Measurements from ENCODE around the gene VWC2L.

VWC2L gene

DNA sequence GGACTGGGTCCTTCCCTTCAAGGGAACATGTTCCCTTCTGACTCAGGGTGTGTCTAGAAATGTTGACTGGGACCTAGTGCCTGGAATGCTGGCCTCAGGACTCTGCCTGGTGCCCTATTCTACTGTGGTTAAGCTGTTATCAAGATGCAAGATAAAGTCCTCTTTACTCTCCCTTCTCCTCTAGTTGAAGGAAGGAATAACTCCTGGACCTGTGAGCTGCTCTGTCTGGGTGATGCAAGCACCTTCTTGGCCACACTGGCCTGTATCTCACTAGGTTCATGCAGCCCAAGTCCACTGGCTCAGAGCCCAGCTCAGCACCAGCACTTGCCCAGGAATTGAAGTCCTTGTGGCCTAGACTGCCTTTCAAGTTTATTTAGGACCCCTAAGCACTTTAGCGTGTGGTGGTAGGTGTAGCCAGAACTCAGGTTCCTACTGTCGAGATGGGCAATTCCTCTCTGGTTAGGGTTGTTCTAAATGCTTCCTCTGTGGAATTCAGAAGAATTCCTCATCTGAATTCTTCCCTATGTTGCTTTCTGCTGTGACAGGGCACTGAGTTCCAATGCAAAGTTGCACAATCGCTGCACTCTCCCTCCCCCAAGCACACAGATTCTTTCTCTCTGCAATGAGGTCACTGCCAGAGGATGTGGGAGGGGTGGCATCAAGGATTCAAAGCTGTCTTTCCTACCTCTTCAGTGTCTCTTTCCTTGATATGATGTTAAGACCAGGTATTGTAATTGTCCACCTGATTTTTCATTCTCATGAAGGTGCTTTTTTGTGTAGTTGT is 54.7 kb downstream of the VWC2L start:
- DNase-seq = no peak

DNA sequence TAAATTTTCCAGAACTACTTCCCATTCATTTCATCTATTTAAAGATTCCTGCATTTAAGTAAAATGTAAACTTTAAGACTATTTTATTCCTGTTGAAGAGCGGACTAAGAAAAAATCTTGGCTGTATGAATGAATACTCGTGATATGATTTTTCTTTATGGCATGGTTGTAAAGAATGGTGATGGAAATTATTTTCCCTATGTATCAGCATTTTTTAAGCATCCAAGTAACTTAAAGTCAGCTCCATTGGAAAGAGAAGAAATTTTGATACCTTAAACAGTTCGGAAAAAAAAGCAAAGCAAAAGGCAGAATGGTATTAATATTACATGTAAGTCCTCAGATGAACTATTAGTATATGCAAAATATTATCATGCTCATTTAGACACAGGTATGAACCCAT is 58.9 kb downstream of the VWC2L start:
- no peak for DNase-seq

DNA sequence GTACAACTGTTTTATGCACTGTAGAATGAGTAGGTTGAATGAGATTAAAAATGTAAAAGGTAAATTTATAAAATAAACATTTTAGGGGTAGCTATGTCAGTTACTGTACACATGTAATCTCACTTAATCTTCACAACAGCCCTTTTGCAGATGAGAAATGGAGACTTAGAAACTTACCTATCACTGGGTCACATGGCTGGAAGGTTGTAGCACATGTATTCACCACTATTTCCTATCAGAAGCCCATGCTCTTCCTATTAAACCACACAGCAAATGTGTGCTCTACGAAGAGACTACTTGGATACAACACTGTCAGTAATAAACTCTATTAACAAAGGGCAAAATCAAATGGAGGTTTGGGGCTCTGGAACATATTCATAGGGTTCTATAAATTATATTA is 60.5 kb downstream of the VWC2L start:
- no peak for DNase-seq

DNA sequence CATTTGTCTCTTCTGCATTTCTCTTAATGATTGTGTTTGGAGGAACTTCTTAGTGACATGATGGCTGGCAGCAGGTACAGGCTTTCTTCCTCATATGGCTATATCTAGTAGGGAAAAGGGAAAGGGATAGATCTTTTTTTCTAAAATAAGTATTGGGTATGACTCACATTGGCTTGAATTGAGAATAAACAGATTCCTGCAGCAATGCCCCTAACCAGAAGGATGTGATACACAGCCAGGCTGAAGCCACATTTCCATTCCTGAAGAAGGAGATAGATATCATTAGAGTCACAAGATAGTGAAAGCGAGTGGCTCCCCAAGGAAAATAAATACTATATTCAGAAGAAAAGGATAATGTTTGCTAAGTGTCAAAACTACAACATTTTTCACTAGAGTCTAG is 61.1 kb downstream of the VWC2L start:
- no peak for DNase-seq

DNA sequence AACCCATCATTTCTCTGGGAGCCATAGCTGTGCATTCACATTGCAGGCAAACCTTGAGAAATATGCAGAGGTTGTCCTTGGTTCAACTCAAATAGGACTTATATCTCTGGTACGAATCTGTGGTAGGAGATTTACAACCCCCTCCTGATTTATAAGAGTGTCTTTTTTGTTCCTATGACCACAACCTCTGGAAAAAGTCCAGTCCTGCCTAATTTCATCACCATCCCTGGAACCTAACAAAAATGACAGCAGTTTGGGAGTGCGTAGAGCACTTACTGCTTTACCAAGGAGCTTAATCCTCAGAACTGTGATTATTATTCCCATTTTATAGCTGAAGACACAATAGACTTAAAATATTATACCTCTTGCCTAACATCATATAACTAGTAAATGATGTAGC is 66.5 kb downstream of the VWC2L start:
- no peak for DNase-seq

DNA sequence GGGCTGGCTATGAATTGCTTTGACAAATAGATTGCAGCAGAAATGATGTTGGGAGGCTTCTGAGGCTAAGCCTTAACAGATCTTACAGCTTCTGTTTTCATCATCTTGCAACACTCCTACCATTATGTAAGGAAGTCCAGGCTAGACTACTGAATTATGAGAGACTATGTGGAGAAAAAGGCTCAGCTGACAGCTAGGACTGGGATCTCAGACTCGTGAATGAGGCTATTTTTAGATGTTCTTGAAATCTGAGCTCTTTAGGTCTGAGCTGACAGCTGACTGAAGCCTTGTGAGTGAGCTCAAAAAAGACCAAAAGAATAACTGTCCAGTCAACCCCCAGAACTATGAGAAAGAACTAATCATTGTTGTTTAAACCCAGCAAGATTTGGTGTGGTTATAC is 70.3 kb downstream of the VWC2L start:
- peak in 9 of 56 donors; percentile 2 to 41 (median 15) for DNase-seq

DNA sequence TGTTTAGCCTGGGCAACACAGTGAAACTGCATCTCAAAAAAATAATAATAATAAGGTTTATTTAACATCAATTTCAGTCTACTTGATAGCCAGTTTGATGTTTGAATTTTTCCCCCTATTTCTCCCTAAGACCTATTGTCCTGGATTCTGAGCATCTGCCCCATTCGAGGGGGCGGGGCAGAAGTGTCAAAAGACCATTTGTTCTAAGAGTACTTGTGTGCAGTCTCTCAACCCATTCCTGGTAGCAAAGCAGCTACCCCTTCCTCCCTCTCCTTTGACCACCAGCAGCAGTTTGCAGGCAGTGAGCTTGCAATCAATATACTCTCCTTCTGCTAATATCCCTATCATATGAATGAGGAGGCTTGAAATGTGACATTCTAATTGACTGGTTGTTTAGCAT is 71.9 kb downstream of the VWC2L start:
- DNase-seq = peak in 13 of 56 donors; percentile 1 to 41 (median 15)

DNA sequence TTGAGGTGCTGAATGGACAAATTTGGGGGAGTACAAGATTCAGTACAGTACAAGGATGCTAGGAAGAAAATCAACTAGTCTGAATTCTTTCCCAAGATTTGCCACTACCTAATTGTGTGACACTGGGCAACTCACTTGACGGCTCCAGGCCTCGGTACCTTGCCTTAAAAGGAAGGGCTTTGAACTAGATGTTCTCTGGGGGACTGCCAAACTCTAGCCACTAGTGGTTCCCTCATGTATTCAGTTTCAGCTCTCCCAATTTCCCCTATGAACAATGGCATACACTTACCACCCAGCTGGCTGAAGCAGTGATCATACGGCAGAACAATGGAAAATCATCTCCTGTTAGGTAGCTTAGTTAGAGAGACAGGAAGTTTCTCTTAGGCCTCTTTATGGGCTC is 73.4 kb downstream of the VWC2L start:
- peak in 5 of 56 donors; percentile 1 to 16 (median 5) for DNase-seq

DNA sequence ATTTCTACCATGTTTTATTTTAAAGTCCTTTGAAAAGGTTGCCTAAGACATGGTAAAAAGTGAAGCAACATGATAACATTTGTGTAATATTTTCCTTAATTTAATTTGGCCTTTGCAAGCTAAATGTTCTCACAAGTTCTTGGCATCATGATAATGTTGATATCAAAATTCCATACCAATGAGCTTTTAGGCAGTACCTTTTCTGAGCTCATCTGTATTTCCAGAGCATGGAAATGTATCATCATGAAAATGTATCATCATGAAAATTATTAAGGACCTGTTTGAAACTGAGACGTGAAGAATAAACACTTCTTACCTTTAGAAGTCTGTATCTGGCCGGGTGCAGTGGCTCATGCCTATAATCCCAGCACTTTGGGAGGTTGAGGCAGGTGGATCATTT is 73.8 kb downstream of the VWC2L start:
- no peak for DNase-seq

DNA sequence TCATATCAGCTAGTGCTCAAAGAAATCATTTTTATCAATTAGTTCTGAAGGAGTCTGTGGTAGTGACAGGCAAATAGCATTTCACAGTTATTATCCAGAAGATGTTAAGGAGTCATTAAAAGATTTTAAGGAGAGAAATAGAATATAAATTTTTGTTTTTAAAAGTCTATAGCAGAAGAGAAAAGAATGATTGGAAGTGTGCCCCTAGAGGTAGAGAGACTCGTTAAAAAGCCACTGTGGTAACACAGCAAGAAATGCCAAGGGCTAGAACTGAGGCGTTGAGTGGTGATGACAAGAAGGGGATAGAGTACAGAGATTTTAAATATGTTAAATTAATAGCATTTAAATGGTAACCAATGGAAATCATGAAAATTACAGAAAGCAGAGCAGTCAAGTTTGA is 78.3 kb downstream of the VWC2L start:
- no peak for DNase-seq

DNA sequence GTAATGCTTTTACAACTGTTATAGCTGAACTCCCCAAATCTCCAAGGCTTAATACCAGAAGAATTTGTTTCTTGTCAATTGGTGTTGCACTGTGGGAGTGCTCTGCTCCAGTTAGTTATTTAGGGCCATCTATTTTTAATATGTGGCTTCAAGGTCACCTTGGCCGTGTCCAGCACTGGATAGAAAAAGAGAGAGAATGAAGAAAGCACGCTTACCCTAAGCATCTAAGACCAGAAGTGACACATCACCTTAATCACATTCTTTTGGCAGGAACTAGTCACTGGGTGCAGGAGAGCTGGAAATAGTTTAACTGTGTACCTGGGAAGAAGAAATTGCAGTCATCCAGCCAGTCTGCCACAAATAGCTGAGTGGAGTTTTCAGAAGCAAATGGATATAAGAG is 78.8 kb downstream of the VWC2L start:
- no peak for DNase-seq

DNA sequence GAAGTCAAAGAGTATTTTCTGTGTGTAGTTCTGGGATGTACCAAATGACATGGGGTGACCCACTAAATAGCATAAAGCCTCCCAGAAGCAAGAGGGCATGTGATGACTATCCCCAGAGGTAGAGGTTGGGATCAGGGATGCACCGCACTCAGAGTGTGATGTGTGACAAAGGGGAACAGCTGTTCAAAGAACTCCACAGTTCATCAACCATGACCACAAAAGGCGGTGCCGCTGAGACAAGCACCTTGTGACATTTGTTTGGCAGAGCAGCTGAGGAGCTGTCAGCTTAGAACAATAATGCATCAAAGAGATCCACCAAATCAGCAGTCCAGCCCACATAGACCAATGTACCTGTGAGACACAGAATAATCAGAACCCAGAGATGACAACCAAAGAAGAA is 81.3 kb downstream of the VWC2L start:
- no peak for DNase-seq

DNA sequence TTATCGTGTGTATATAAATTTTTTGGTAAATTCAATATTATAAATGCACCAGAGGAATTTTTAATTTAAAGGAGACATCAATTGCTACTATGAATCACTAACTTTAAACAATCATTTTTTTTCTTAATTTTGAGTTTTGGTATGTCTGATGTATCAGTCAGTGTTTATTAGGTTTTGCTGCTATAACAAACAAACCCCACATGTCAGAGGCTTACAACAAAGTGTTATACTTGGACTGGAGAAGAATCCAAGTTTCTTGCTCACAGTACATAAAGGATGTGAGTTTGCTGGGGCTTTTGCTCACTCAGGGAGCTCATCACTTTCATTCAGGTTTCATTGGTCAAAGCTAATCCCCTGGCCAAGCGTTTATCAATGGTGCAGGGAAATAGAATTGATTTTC is 81.8 kb downstream of the VWC2L start:
- DNase-seq = no peak

DNA sequence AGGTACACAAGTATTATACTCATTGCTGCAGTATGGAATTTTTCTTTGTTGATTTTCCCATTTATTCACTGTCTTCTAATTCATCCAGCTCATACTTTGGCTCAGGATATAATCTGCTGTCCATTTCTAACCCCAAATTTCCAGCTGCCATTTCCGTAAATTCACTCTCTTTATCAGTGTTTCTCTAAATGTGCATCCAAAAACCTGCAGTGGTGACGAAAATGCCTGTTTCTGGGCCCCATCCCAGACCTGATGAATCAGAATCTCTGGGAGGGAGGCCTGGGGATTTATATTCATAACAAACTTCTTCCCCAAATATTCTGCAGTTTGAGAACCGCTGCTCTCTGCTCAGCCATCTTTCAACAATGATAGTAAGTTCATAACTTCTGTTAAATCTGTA is 86.6 kb downstream of the VWC2L start:
- DNase-seq = no peak

DNA sequence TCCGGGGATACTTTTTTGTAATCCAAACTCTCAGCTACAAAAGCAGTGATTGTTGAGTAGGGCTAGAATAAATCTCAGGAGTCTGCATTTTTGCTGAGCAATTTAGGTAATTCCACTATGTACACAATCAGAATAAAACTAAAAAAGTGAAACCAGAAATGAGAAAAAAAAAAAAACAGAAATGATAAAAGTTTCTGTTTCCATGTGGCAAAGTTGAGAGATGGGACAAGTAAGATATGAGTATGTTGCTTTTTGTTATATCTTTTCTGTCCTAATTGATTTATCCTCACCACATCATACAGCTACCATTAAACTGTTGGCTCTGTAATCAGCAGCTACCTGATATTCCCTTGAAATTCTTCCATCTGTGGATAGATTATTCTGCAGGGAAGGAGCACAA is 92.7 kb downstream of the VWC2L start:
- no peak for DNase-seq

DNA sequence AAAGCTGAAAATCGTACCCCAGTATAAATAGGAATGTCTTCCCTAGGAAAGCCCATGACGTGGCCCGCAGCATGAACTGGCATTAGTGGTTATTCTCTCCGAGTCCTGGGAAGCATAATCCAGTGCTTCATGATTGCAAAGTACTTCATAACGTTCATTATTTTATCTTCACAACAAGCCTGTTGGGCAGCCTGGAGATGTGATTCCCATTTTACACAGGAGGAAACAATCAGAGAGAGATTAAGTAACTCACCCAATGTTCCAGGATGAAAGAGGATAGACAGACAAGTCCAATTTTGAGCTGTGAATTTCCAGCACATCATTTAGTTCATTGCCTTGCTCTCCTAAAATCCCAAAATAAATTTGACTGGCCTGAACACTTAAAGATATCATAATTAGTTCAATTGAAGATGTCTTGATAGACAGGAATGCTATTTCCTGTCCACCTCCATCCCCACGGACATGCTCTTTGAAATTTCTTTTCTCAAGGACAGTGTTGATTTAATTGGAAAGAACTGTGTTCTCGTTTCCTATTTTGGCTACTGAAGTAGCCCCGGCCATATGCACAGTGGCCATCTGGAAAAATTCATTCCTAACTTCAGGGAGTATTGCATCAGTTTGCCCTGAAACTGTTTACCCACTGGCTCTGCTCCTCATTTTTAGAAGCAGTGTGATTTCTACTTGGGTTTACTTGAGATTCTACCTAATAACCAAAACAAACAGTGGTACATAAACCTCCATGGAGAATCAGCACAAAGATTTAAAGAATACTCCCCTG is 93.9 kb downstream of the VWC2L start:
- no peak for DNase-seq

DNA sequence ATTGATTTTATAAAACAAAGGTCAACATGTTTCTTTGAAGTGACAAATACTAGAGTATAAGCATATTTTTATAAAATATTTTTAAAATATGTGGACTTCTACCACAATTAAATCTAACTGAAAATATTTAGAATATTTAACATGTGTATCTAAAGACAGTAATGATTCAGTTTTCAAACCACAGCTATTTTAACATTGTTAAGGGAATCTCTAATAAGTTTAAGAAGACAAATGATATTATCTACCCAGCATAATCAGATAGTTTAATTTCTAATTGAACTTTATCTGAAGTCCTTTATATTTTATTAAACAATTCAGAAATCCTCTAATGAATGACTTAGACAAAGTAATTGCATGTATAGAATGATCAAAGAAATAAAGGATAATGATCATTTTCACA is 96.2 kb downstream of the VWC2L start:
- no peak for DNase-seq

DNA sequence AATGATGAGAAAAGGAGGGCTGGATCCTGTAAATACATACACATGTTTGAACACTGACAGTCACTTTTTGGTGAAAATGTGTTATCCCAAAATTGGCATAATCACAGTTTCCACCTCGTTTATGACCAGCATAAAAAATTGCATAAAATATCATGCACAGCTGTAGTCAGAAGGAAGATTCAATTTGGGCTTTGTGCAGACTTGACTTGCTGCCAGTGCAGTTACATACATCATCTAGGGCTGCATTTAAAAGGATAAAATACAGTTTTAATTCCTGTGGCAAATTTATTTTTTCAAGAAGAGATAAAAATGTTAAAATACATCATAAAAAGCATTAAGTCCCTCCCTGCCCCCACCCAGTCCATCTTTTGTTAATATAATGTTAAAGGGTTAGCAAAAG is 103.8 kb downstream of the VWC2L start:
- no peak for DNase-seq

DNA sequence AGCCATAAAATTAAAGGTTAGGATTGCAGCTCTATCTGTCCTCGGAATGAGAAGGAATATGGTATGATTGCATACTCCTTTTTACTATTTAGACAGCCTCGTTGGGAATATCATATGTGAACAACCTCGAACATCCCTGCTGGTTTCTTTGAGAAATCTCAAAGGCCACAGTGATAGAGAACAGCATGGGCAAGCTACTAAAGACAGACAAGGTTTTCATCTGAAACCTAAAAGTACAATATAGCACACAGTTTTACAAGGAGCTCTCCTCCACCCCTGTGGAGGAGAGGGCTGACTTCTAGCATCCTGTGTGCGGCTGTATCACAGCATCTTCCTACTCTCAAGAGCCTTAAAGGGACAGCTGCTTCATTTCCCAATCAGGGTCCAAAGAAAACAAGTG is 104.3 kb downstream of the VWC2L start:
- no peak for DNase-seq

DNA sequence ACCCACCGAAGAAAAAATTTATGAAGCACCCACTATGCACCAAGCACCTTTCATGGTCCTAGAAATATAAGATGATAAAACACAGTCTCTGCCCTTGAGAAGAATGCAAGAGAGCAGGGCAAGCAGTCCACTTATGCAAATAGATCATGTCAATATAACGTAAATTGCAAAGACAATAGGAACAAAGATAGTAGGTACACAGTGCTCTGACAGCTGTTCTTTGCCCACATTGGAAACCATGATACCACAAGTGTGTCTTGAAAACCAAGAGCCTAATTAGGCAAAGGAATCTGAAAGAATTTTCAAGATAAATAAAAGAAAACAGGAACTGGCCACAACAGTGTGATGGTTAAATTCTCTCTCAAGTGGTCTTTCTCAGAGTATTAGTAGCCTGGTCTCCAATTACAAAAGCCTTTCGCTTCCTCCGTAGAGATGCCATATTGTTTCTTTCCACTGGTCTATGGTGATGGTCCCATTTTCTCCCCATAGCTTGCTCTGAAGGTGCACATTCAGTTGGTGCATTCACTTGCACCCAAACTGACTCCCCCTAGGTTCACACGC is 108.5 kb downstream of the VWC2L start:
- DNase-seq = no peak

DNA sequence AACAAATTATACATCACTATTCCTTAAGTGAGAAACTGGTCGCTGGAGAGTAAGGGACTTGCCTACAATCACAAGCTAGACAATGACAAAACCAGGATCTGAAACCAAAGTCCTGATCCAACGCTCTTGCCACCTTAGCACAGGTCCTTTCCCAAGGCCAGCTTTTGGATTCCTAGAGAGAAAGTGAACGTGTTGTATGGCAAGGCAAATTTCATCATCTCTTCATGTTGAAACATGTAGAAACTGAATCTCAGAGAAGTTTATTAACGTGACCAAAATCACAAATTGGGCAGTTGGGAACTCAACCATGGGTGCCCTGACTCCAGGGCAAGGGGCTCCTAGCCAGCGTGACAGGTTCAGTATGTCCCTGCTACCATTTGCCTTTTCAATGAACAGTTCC is 118.2 kb downstream of the VWC2L start:
- DNase-seq = no peak

DNA sequence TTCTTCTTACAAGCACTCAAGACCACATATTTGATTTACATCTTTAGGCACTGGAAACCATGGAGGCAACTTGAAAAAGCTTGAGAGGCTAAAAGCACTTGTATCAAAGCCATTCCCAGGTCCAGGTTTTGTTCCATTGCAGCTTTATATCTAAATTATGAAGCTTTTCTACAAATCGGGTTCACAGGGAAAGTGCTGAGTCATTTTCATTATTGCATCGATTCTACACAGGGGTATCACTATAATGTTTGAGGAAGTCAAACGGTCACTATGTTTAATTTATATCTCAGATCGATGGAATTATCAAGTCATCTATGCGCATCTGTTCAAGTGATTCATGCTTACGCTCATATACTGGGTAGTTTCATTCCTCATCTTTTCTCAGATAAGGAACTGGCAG is 118.7 kb downstream of the VWC2L start:
- DNase-seq = no peak

DNA sequence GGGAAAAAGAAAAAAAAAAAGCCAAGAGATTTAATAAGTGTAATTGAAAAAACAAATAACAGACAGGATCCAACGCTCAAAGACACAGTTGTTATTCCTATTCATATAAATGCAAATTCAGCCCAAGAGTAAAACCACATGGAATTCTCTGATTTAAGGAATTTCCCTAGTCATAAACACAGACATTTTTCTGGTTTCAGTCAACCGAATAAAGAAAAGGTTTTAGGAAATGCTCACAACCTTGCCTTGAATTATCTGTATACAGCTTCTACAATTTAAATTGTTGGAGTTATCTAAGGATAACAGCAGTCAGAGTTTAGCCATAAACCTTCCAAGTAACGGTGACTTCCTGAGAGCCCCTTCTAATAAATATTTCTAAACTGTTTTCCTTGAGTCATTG is 122.7 kb downstream of the VWC2L start:
- no peak for DNase-seq
